OCI-M1 (cell line): ENCODE measurements around the gene SGMS1.
"Not testable (repeated sequence)": the region's sequence is repeated elsewhere in the genome, so short reads cannot be mapped to it uniquely, and the experiment has no call there.

ENCODE experiments used
- DNase-seq: peaks from one replicate; lab custom pipeline; 2025; lab: John Stamatoyannopoulos, UW

SGMS1 gene

GRCh38 chr10:50536617-50537240 is 87.0 kb downstream of the SGMS1 start:
- DNase-seq: no peak

- DNase-seq: not testable (repeated sequence)
These were observed 88.9 kb downstream of the SGMS1 start for GRCh38 chr10:50534748-50535376.

GRCh38 chr10:50533296-50533695 is 90.5 kb downstream of the SGMS1 start:
- no peak for DNase-seq

- no peak for DNase-seq
These were observed 92.2 kb downstream of the SGMS1 start for GRCh38 chr10:50531388-50532077.

- no peak for DNase-seq
These were observed 94.1 kb downstream of the SGMS1 start for GRCh38 chr10:50529660-50530059.

GRCh38 chr10:50528206-50528605 is 95.5 kb downstream of the SGMS1 start:
- no peak for DNase-seq

- peak; percentile 85 for DNase-seq
These were observed 96.2 kb downstream of the SGMS1 start for GRCh38 chr10:50527442-50528043.

- DNase-seq: no peak
These were observed 97.6 kb downstream of the SGMS1 start for GRCh38 chr10:50526185-50526584.

GRCh38 chr10:50523357-50523756 is 100.4 kb downstream of the SGMS1 start:
- DNase-seq: no peak

GRCh38 chr10:50522908-50523307 is 100.8 kb downstream of the SGMS1 start:
- no peak for DNase-seq

GRCh38 chr10:50520115-50520514 is 103.6 kb downstream of the SGMS1 start:
- DNase-seq: no peak

GRCh38 chr10:50517626-50518025 is 106.1 kb downstream of the SGMS1 start:
- DNase-seq: no peak

GRCh38 chr10:50516171-50516570 is 107.6 kb downstream of the SGMS1 start:
- DNase-seq: no peak

- DNase-seq: no peak
These were observed 108.3 kb downstream of the SGMS1 start for GRCh38 chr10:50515420-50515819.

GRCh38 chr10:50514995-50515394 is 108.8 kb downstream of the SGMS1 start:
- no peak for DNase-seq

- no peak for DNase-seq
These were observed 109.8 kb downstream of the SGMS1 start for GRCh38 chr10:50513956-50514355.

GRCh38 chr10:50512743-50513416 is 110.9 kb downstream of the SGMS1 start:
- DNase-seq: peak; percentile 26

GRCh38 chr10:50512214-50512595 is 111.6 kb downstream of the SGMS1 start:
- no peak for DNase-seq

GRCh38 chr10:50511492-50512213 is 112.1 kb downstream of the SGMS1 start:
- peak; percentile 39 for DNase-seq

GRCh38 chr10:50510517-50511473 is 113.0 kb downstream of the SGMS1 start:
- no peak for DNase-seq
